NB4 (cell line): Measurements from ENCODE around the gene GSTM2.

Experiments
- MYC ChIP-seq: IDR thresholded peaks from 2 replicates; pipeline ENCODE4 v1.6.1; 2011; ENCODE audit warnings: low read depth, low read length
- TF ChIP-seq, protein P1 (sequence below): IDR thresholded peaks from one replicate; pipeline ENCODE4 v1.5.1; 2012; ENCODE audit warnings: low read depth, low read length

DNA sequence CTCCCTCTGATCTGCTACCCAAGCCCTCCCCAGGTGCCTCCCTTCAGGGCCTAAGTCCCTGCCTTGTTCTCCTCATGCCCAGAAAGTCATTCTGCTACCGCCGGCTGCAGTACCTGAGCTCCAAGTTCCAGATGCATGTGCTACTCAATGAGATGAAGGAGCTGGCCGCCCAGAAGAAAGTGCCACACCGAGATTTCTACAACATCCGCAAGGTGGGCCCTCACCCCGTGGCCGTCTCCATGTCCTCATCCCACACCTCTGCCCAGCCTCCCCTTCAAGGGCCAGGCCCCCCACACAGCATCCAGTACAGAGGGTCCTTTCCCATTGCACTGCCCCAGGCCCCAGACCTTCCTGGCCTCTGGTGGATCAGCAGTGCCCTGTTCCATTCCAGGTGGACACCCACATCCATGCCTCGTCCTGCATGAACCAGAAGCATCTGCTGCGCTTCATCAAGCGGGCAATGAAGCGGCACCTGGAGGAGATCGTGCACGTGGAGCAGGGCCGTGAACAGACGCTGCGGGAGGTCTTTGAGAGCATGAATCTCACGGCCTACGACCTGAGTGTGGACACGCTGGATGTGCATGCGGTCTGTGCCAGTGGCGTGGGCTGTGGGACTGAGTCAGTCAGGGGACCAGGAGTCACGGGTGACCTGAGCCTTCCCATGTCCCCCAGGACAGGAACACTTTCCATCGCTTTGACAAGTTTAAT is 40.0 kb upstream of the GSTM2 start:
- no peak for TF ChIP-seq MYC
- TF ChIP-seq, protein P1, sequence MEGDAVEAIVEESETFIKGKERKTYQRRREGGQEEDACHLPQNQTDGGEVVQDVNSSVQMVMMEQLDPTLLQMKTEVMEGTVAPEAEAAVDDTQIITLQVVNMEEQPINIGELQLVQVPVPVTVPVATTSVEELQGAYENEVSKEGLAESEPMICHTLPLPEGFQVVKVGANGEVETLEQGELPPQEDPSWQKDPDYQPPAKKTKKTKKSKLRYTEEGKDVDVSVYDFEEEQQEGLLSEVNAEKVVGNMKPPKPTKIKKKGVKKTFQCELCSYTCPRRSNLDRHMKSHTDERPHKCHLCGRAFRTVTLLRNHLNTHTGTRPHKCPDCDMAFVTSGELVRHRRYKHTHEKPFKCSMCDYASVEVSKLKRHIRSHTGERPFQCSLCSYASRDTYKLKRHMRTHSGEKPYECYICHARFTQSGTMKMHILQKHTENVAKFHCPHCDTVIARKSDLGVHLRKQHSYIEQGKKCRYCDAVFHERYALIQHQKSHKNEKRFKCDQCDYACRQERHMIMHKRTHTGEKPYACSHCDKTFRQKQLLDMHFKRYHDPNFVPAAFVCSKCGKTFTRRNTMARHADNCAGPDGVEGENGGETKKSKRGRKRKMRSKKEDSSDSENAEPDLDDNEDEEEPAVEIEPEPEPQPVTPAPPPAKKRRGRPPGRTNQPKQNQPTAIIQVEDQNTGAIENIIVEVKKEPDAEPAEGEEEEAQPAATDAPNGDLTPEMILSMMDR: no peak
